ENCODE measurements around the gene B4GALT4.

B4GALT4 gene

GRCh38 chr3:119205685-119206084 is 35.0 kb downstream of the B4GALT4 start:
- DNase-seq (ENCODE audit: insufficient read length, low spot score) (no peak), FAIRE-seq (no peak)
- TF ChIP-seq POLR2A (IDR thresholded peaks at IDR 0.05; ENCODE audit: low read depth, low read length) = no peak

DNA sequence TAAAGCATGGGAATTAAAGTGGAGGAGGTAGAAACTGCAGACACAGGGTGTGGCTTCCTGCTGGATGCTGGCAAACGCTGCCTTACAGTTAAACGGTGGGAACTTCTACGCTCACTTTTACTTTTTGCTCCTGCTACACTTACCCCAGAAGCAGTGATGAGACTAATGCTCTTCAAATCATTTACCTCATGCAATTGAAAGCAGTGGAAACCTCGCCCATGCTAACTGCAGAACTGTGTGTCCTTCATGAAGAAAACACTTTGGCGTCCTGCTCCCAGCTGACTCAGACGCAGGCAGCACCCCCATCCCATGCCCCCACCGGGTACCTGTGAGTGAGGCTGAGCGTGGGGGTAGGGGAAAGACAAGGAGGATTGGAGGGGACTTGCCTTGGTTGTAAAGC is 35.5 kb downstream of the B4GALT4 start:
- no peak for DNase-seq (ENCODE audit: insufficient read length, low spot score)
- FAIRE-seq = no peak
- no peak for TF ChIP-seq POLR2A (IDR thresholded peaks at IDR 0.05; ENCODE audit: low read depth, low read length)

DNA sequence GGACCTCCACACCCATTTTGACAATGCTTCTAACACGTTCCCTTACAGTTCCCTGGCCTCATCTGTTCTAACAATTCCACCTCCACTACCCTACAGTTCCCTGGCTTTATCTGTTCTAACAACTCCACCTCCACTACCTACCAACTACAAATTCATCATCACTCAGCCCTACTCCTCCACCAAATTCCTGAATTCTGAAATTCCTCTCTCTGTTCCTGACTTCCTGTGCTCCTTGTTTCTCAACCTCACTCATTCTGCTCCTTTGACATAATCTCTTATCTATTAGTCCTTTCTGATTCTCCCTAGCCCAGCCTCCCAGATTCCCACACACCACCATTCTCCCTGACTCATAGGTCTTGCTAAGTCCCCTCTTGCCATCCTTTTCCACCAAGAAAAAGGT is 44.8 kb downstream of the B4GALT4 start:
- DNase-seq (ENCODE audit: insufficient read length, low spot score) (no peak), FAIRE-seq (peak; percentile 41)
- no peak for TF ChIP-seq POLR2A (IDR thresholded peaks at IDR 0.05; ENCODE audit: low read depth, low read length)

DNA sequence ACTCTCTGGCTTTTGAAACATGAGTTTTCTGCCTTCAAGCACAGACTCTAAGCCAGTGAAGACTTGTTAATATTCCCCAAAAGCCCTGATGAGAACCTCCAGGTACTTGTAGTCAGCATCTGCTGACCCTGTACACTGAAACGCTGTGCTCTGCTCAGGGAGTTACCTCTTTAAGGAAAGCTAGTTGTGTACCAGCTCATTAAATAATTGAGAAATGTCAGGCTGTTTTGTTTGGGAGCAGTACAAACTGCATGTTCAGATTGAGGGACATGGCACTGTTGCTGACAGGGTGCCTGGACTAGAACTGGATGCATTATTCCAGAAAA is 45.6 kb downstream of the B4GALT4 start:
- FAIRE-seq (peak; percentile 48), DNase-seq (ENCODE audit: insufficient read length, low spot score) (no peak)
- no peak for TF ChIP-seq POLR2A (IDR thresholded peaks at IDR 0.05; ENCODE audit: low read depth, low read length)

DNA sequence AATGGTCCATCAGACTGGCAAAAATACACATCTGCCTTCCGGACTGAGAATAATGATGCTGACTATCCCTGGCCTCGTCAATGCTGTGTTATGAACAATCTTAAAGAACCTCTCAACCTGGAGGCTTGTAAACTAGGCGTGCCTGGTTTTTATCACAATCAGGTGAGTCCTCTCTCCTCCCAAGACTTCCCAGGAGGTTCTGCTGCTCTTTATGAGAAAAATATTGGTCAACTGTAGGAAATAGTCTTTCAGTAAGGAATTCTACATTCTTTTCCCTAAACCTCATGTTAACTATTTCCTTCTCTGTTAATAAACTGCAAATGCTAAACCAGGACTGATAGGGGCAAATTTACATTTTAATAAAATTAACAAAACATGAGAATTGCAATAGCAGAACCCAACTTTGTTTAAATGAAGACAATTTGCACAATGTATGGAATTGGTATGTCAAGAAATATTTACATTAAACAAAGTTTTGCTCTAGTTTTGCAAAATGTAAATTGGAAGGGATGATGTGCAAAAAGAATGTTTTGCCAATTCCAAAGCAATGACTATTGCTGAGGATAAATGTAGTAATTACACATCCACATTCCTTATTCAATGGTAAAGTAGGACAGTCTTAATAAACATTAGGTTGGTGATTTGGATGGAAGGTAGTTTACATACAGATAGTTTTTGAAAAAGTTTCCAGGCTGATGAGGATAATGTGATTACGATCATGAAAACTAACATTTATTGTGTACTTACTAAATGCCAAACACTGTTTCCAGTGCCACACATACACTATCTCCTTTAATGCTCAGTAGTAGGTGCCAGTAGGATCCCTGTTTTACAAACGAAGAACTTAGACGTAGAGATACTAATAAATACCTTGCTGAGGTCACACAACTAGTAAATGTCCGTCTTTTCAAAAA is 46.2 kb downstream of the B4GALT4 start:
- no peak for TF ChIP-seq POLR2A (IDR thresholded peaks at IDR 0.05; ENCODE audit: low read depth, low read length)
- FAIRE-seq (peak; percentile 87), DNase-seq (ENCODE audit: insufficient read length, low spot score) (no peak)

- no peak for FAIRE-seq
- no peak for DNase-seq (ENCODE audit: insufficient read length, low spot score)
Measured at GRCh38 chr3:119191800-119192199, 48.9 kb downstream of the B4GALT4 start.

GRCh38 chr3:119187266-119187665 is 53.4 kb downstream of the B4GALT4 start:
- TF ChIP-seq POLR2A (IDR thresholded peaks at IDR 0.05; ENCODE audit: low read depth, low read length) = no peak
- FAIRE-seq (no peak), DNase-seq (ENCODE audit: insufficient read length, low spot score) (no peak)

More at GRCh38 chr3:119191800-119192199, 48.9 kb downstream of the B4GALT4 start:
- TF ChIP-seq POLR2A (IDR thresholded peaks at IDR 0.05; ENCODE audit: low read depth, low read length) = no peak

- FAIRE-seq (peak; percentile 88), DNase-seq (ENCODE audit: insufficient read length, low spot score) (no peak)
- TF ChIP-seq POLR2A (IDR thresholded peaks at IDR 0.05; ENCODE audit: low read depth, low read length) = no peak
Measured at GRCh38 chr3:119184796-119185570, 55.7 kb downstream of the B4GALT4 start.

- no peak for TF ChIP-seq POLR2A (IDR thresholded peaks at IDR 0.05; ENCODE audit: low read depth, low read length)
- DNase-seq (ENCODE audit: insufficient read length, low spot score) (no peak), FAIRE-seq (no peak)
Measured at GRCh38 chr3:119184111-119184510, 56.6 kb downstream of the B4GALT4 start.

DNA sequence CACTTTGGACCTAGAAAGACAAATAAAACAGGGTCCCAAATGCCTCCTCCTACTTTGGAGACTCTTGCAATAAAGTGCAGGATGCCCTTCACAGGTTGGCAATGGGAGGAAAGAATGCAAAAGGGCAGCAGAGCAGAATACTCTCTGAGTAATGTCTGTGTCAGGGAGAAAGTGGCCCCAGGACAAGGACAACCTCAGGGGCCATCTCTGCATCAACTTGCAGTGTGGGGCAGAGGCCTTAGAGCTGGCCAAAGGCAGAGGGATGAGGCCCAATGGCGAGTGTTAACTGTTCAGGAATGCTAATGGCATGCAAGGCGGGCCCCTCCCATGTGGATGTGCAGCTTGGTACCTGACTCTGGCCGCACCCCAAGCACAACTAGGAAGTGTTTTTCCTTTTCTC is 58.9 kb downstream of the B4GALT4 start:
- FAIRE-seq (peak; percentile 66), DNase-seq (ENCODE audit: insufficient read length, low spot score) (peak; percentile 39)
- TF ChIP-seq POLR2A (IDR thresholded peaks at IDR 0.05; ENCODE audit: low read depth, low read length) = no peak

DNA sequence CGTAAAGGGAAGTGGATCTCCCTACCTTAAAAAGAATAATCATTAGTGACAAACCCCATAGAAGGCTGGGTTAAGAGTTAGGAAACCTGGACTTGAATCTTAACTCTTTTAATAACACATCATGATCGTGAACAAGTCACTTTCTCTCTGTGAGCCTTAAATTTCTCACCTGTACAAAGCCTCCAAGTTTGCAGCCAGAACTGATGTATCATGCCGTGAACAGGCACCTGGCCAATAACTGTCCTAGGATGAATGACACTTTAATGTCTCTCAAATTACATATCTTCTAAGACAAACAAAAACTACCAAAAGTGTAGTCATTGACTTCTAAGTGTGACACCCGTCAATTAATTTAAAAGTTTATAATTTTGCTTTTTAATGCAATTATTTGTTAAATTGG is 63.4 kb downstream of the B4GALT4 start:
- no peak for DNase-seq (ENCODE audit: insufficient read length, low spot score)
- no peak for TF ChIP-seq POLR2A (IDR thresholded peaks at IDR 0.05; ENCODE audit: low read depth, low read length)
- FAIRE-seq = no peak

- no peak for TF ChIP-seq POLR2A (IDR thresholded peaks at IDR 0.05; ENCODE audit: low read depth, low read length)
- no peak for DNase-seq (ENCODE audit: insufficient read length, low spot score)
- FAIRE-seq = no peak
Measured at GRCh38 chr3:119176778-119177177, 63.9 kb downstream of the B4GALT4 start.

DNA sequence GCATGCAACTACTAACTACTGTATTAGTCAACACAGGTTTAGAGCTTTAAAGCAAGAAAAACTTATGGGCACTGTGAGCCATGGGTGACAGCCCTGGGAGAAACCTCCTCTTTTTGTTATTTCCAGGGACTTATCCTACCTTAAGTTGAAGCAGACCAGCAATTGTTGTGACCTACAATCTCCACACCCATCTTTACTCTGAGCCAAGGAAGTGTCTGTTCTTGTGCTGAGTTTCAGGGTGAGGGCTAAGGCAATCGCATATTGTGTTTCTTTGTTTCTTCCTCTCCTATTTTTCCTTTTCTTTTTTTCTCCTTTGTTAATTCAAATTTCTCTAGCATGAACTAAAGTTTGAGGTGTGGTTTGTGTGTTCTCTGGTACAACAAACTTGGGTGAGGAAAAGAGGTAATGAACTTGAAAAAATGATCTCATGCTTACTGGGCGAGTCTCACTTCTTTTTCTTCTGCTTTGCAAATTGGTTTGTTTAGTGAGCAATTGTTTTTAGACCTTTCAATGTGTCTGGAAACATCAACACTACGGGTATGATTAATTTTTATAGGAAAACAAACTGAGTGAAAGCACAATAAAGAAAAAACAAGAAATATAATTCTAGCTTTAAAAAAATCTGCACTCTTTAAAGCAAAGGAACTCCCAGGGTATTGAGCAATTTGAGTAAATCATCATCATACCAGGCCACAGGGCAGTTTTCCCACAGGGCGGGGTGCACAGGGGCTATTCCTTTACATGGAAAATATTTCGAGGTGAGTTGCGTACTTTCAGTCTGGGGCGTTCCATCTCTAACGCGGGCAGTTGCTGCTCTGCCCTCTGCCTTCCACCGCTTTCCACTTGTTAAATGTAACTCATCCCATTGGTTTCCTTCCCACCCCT is 64.6 kb downstream of the B4GALT4 start:
- no peak for FAIRE-seq
- no peak for DNase-seq (ENCODE audit: insufficient read length, low spot score)
- no peak for TF ChIP-seq POLR2A (IDR thresholded peaks at IDR 0.05; ENCODE audit: low read depth, low read length)

DNA sequence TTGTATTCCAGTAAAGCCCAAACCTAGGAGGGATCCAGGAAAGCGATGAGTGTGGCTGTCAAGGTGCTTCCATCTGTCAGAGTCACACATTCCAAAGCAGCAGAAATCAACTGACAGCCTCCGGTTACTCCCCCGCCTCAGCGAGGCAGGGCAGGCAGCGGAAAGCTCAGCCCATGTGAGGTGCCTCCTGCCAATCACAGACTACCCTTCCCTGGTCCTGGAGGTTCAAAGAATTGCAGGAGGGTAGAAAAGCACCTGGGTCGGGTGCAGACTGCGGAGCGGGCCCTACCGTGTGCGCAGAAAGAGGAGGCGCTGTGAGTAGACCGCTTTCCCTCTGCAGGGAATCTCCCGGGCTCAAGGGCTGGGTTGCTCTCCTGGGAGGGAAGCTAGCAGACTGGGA is 67.4 kb downstream of the B4GALT4 start, which contains the start of gene UPK1B:
Gene UPK1B (plus strand): TSS at position 274 of the 400 bp plus-strand sequence. CDS start 13,144 bp downstream, outside the sequence.
- DNase-seq (ENCODE audit: insufficient read length, low spot score) (no peak), FAIRE-seq (no peak)
- no peak for TF ChIP-seq POLR2A (IDR thresholded peaks at IDR 0.05; ENCODE audit: low read depth, low read length)
